Renal pelvis (tissue), 3 donors: ENCODE measurements around the gene ATP13A2. TPM values are rescaled to one million over a fixed set of nuclear protein-coding genes. Genes with fewer than 3 reads are reported as not detected.

Source experiments
- polyA plus RNA-seq, 3 donors: library from polyadenylated mRNA; unstranded; fragments of 120-200 nt; gene quantifications; one replicate each; pipeline ENCODE4 v1.2.1, GENCODE V29; 2013; ENCODE audit not compliant: insufficient read length in 3 of 3

ATP13A2 gene
- polyA plus RNA-seq, 3 donors, result 32.3 to 46.7 (median 33.1) TPM

Other genes with a start within 250 kb of the ATP13A2 start
- gene RNU1-2, start 115.9 kb downstream of the ATP13A2 start, polyA plus RNA-seq, result not detected
- 10 to 100 TPM; 45.4 to 58.6 (median 52.6) TPM for gene CROCC, start 90.0 kb downstream of the ATP13A2 start, polyA plus RNA-seq
- 100 to 1,000 TPM; 161 to 233 (median 230) TPM for gene MFAP2, start 31.3 kb downstream of the ATP13A2 start, polyA plus RNA-seq
- 100 to 1,000 TPM; 137 to 167 (median 156) TPM for gene SDHB, start 42.1 kb upstream of the ATP13A2 start, polyA plus RNA-seq
- gene PADI2, start 107.5 kb upstream of the ATP13A2 start, polyA plus RNA-seq, result 1 to 10 TPM; 2.3 to 2.6 (median 2.6) TPM
- under 1 TPM; 0.06 to 0.22 (median 0.08) TPM for gene PADI1, start 193.2 kb upstream of the ATP13A2 start, polyA plus RNA-seq
- gene PADI3, start 237.2 kb upstream of the ATP13A2 start, polyA plus RNA-seq, result under 1 TPM; 0.07 to 0.12 (median 0.09) TPM